GM12878 (cell line): Measurements from ENCODE around the gene SLC5A11. TPM values are rescaled to one million over a fixed set of nuclear protein-coding genes. Genes with fewer than 3 reads are reported as not detected.

Experiments used
- ATAC-seq: fragments of 200-7000 bp; cut with Tn5 transposase; 3 replicates; pipeline ENCODE4 v1.9.1; 2020; ENCODE audit warnings: mild to moderate bottlenecking, moderate library complexity
- BruUV-seq: library from RNA; stranded (reverse); fragments of 400-500 nt; replicated peaks from 2 replicates; lab custom pipeline; 2021; lab: Mats Ljungman, UMichigan
- CTCF ChIA-PET: fragments of 300-600 bp; sonication (Branson Sonifier 250); formaldehyde crosslinking; extraction: SDS; loops from one replicate; lab custom pipeline; 2021; ENCODE audit warnings: inconsistent platforms; lab: Yijun Ruan, JAX
- POLR2A ChIA-PET: fragments of 350-600 bp; formaldehyde crosslinking; extraction: SDS; loops from one replicate; lab custom pipeline; 2021; ENCODE audit warnings: inconsistent platforms; lab: Charles Lee
- RAD21 ChIA-PET: fragments of 300-600 bp; sonication (Branson Sonifier 250); formaldehyde crosslinking; loops from one replicate; lab custom pipeline; 2023; ENCODE audit warnings: antibody characterized with exemption; ENCODE audit not compliant: unreplicated experiment; lab: Charles Lee
- SMC1A ChIA-PET: fragments of 300-600 bp; sonication (Branson Sonifier 250); formaldehyde crosslinking; loops from one replicate; lab custom pipeline; 2023; ENCODE audit not compliant: unreplicated experiment, uncharacterized antibody; lab: Charles Lee
- DNase-seq: peaks from one replicate; pipeline ENCODE4 v3.0.0-alpha.2; 2011; ENCODE audit warnings: low read depth, low spot score
- FAIRE-seq: peaks from 3 replicates; lab custom pipeline; 2011; peaks lifted over from hg19 to GRCh38; lab: Jason Lieb, UNC
- H2AFZ ChIP-seq: 2 replicates; pipeline ENCODE4 v1.6.0; 2011; ENCODE audit warnings: low read depth, low read length, control low read depth; ENCODE audit not compliant: control insufficient read depth
- H3K27ac ChIP-seq: 2 replicates; pipeline ENCODE4 v1.5.1; 2011; ENCODE audit warnings: control low read depth; ENCODE audit not compliant: control insufficient read depth, insufficient read depth
- H3K27me3 ChIP-seq, 2 experiments: replicated peaks in 1 of 2; 2 replicates each; pipeline versions ENCODE4 v1.6.0 to v1.6.1; 2011; ENCODE audit warnings: low read length in 1 of 2; ENCODE audit not compliant: control insufficient read depth in 2 of 2, insufficient read depth in 2 of 2
- H3K36me3 ChIP-seq, 2 experiments: 2 replicates each; pipeline ENCODE4 v1.5.1; 2011; ENCODE audit warnings: low read length in 1 of 2; ENCODE audit not compliant: control insufficient read depth in 2 of 2, insufficient read depth in 2 of 2
- H3K4me1 ChIP-seq: 2 replicates; pipeline ENCODE4 v1.6.1; 2011; ENCODE audit warnings: mild to moderate bottlenecking, low read length, moderate library complexity, mixed read lengths; ENCODE audit not compliant: control insufficient read depth, insufficient read depth
- H3K4me2 ChIP-seq: 2 replicates; pipeline ENCODE4 v1.6.0; 2011; ENCODE audit warnings: control low read depth; ENCODE audit not compliant: control insufficient read depth, insufficient read depth
- H3K4me3 ChIP-seq: fragments of 200-600 bp; sonication (generic); 2 replicates; pipeline ENCODE4 v1.5.1; 2016
- H3K79me2 ChIP-seq: 2 replicates; pipeline ENCODE4 v1.6.0; 2011; ENCODE audit warnings: low read length; ENCODE audit not compliant: control insufficient read depth, insufficient read depth
- H3K9ac ChIP-seq: 2 replicates; pipeline ENCODE4 v1.8.0; 2011; ENCODE audit warnings: low read length, control low read depth, mixed read lengths; ENCODE audit not compliant: control insufficient read depth, insufficient read depth
- H3K9me3 ChIP-seq: replicated peaks from 3 replicates; pipeline ENCODE4 v1.5.1; 2011; ENCODE audit warnings: mild to moderate bottlenecking, low read length; ENCODE audit not compliant: control insufficient read depth, insufficient read depth
- H4K20me1 ChIP-seq: 2 replicates; pipeline ENCODE4 v1.6.0; 2011; ENCODE audit not compliant: control insufficient read depth, insufficient read depth
- ZSCAN29 ChIP-seq: fragments of 450-650 bp; IDR thresholded peaks from 2 replicates; pipeline ENCODE4 v1.6.1; 2017; ENCODE audit warnings: mild to moderate bottlenecking, moderate library complexity
- WGBS: methylation state at CpG from one replicate; pipeline ENCODE4 v1.1.6; 2016; ENCODE audit warnings: low lambda C conversion rate; ENCODE audit not compliant: insufficient replicate concordance, insufficient coverage; ENCODE audit errors: missing lambda C conversion rate; 5-methylcytosine and 5-hydroxymethylcytosine counted together
- in situ Hi-C: fragments of 300-500 bp; cut with MboI; formaldehyde crosslinking; loops from 9 replicates; pipeline ENCODE4 v1.14.3; 2018; ENCODE audit warnings: mixed read lengths
- intact Hi-C: fragments of 100-400 bp; cut with micrococcal nuclease; formaldehyde crosslinking; loops from one replicate; pipeline ENCODE4 v1.14.2; 2022; ENCODE audit not compliant: unreplicated experiment
- polyA plus RNA-seq, 11 experiments: library from polyadenylated mRNA; depleted of rRNA in 4 of 11; unstranded in 6 of 11; stranded (reverse) in 5 of 11; fragments of >200 nt; fragmentation: Nextera tagmentation in 4 of 11; fragmentation: Illumina TruSeq in 1 of 11; extraction: Ambion mirVana in 4 of 11; extraction: Trizol in 1 of 11; gene quantifications; 1 replicate in 1 of 11; 2 replicates in 10 of 11; pipeline versions ENCODE4 v1.2.1 to v1.2.3, GENCODE V29; 2011 to 2016; ENCODE audit warnings: inconsistent platforms in 2 of 11, missing spikeins in 2 of 11, low read depth in 1 of 11
- total RNA-seq, 4 experiments: library from RNA; depleted of rRNA in 3 of 4; stranded (reverse); fragments of >200 nt in 3 of 4; fragmentation: Illumina TruSeq in 1 of 4; extraction: Trizol in 1 of 4; gene quantifications; 2 replicates each; pipeline versions ENCODE4 v1.2.1 to v1.2.3, GENCODE V29; 2013 to 2021
- TF ChIP-seq, protein P1 (sequence below): fragments of 150-350 bp; IDR thresholded peaks from 2 replicates; pipeline ENCODE4 v1.6.1; 2016; ENCODE audit warnings: low read depth, low read length

Gene SLC5A11
- total and polyA plus RNA-seq, 10 of the 15 experiments (the other 5 are each of a cell fraction or from before 2014, with no cell fraction given) = 0.10 TPM; not detected in 9

DNA sequence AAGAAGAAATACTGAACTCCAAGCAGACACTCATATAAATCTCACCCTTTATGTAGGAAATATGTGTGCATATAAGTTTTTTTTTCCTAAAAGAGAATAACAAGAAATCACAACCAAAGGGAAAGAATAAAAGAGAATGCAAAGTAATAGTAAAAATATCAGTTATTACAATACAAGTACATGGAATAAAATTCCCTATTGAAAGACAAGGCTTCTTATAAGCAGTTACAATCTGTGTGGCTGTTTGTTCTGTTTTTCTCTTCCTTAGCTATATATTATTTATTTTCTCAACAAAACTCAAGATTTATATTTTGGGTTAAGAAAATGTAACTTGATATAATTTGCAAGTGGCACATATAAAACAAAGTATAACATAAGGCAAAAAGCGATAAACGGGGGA lies 41.7 kb downstream of the SLC5A11 start (continued):
- TF ChIP-seq, protein P1, sequence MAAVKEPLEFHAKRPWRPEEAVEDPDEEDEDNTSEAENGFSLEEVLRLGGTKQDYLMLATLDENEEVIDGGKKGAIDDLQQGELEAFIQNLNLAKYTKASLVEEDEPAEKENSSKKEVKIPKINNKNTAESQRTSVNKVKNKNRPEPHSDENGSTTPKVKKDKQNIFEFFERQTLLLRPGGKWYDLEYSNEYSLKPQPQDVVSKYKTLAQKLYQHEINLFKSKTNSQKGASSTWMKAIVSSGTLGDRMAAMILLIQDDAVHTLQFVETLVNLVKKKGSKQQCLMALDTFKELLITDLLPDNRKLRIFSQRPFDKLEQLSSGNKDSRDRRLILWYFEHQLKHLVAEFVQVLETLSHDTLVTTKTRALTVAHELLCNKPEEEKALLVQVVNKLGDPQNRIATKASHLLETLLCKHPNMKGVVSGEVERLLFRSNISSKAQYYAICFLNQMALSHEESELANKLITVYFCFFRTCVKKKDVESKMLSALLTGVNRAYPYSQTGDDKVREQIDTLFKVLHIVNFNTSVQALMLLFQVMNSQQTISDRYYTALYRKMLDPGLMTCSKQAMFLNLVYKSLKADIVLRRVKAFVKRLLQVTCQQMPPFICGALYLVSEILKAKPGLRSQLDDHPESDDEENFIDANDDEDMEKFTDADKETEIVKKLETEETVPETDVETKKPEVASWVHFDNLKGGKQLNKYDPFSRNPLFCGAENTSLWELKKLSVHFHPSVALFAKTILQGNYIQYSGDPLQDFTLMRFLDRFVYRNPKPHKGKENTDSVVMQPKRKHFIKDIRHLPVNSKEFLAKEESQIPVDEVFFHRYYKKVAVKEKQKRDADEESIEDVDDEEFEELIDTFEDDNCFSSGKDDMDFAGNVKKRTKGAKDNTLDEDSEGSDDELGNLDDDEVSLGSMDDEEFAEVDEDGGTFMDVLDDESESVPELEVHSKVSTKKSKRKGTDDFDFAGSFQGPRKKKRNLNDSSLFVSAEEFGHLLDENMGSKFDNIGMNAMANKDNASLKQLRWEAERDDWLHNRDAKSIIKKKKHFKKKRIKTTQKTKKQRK = no peak
- TF ChIP-seq, all 136 proteins: peak for 0

DNA sequence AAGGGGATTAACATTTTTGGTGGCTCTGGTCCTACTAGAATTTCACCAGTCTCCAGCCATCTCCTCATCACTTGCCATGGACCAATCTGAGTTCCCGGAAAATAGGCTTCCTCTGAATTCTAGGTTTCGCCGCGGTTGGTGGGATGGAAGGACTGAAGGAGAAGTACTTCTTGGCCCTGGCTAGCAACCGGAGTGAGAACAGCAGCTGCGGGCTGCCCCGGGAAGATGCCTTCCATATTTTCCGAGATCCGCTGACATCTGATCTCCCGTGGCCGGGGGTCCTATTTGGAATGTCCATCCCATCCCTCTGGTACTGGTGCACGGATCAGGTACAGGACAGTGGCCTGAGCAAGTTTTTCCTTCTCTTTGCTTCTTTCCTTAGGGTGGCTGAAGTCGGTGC lies 45.0 kb downstream of the SLC5A11 start:
- no TSS peak for BruUV-seq
- intact Hi-C loops (no loop called here), in situ Hi-C loops (no loop called here)
- no peak for ATAC-seq
- Histone ChIP-seq H3K4me2 (no peak overlapping the region), H2AFZ (no peak overlapping the region), H3K27me3 (no peaks in the 10 kb centered on the region), H3K27ac (no peak overlapping the region), H3K9me3 (no peaks in the 10 kb centered on the region), H3K4me3 (no peak overlapping the region), H3K9ac (no peak overlapping the region), H3K79me2 (no peaks in the 10 kb centered on the region), H3K36me3 (no peaks in the 10 kb centered on the region), H4K20me1 (no peaks in the 10 kb centered on the region), H3K4me1 (no peaks in the 10 kb centered on the region)
- CTCF ChIA-PET = no interaction called here
- SMC1A ChIA-PET = interaction anchor here (0.6 kb wide), 1 partner anchor 27 kb away, joined by 3 read pairs; no protein-coding TSS in a partner anchor
- WGBS = 62% methylated on average over 13 of the region's 13 CpGs
- no peak for DNase-seq
- no peak for FAIRE-seq
- RAD21 ChIA-PET = no interaction called here
- POLR2A ChIA-PET = no interaction called here
- TF ChIP-seq ZSCAN29 = no peak
